Caco-2 (cell line): Measurements from ENCODE around the gene PRLHR. TPM values are rescaled to one million over a fixed set of nuclear protein-coding genes. Genes with fewer than 3 reads are reported as not detected.

Experiments used
- BruUV-seq: library from RNA; stranded (reverse); fragments of 400-500 nt; replicated peaks from 2 replicates; lab custom pipeline; 2021; lab: Mats Ljungman, UMichigan
- CTCF ChIA-PET: fragments of 300-600 bp; sonication (Branson Sonifier 250); formaldehyde crosslinking; loops from one replicate; lab custom pipeline; 2022; ENCODE audit warnings: antibody characterized with exemption; lab: Charles Lee
- POLR2A ChIA-PET: fragments of 300-600 bp; sonication (Branson Sonifier 250); formaldehyde crosslinking; loops from one replicate; lab custom pipeline; 2022; ENCODE audit warnings: antibody characterized with exemption; lab: Charles Lee
- DNase-seq, 2 experiments: peaks; one replicate each; pipeline versions ENCODE4 v3.0.0 to v3.0.0-alpha.2; 2020 to 2022
- H3K27me3 ChIP-seq: replicated peaks from 2 replicates; pipeline ENCODE4 v1.6.0; 2011; ENCODE audit warnings: low read length; ENCODE audit not compliant: control insufficient read depth, insufficient read depth
- H3K36me3 ChIP-seq: 2 replicates; pipeline ENCODE4 v1.5.1; 2011; ENCODE audit warnings: low read length; ENCODE audit not compliant: control insufficient read depth, insufficient read depth
- H3K4me1 ChIP-seq: fragments of 250-450 bp; sonication (Bioruptor Pico); 2 replicates; pipeline ENCODE4 v1.5.1; 2020; ENCODE audit warnings: mild to moderate bottlenecking
- H3K4me3 ChIP-seq: 2 replicates; pipeline ENCODE4 v1.5.1; 2011; ENCODE audit warnings: low read depth, mild to moderate bottlenecking, control low read depth, low read length
- H3K9me3 ChIP-seq: fragments of 250-450 bp; sonication (Bioruptor Pico); 2 replicates; pipeline ENCODE4 v1.5.1; 2020; ENCODE audit warnings: mild to moderate bottlenecking, moderate library complexity
- H3K27ac Mint-ChIP-seq: one replicate; pipeline ENCODE4 v1.8.0; 2022; ENCODE audit warnings: mixed read lengths; ENCODE audit not compliant: unreplicated experiment
- H3K27me3 Mint-ChIP-seq: one replicate; pipeline ENCODE4 v1.8.0; 2022; ENCODE audit warnings: mixed read lengths; ENCODE audit not compliant: insufficient read depth, unreplicated experiment
- H3K36me3 Mint-ChIP-seq: one replicate; pipeline ENCODE4 v1.8.0; 2022; ENCODE audit warnings: mild to moderate bottlenecking, mixed read lengths; ENCODE audit not compliant: insufficient read depth, unreplicated experiment
- H3K4me1 Mint-ChIP-seq: one replicate; pipeline ENCODE4 v1.8.0; 2022; ENCODE audit warnings: low read depth, mixed read lengths; ENCODE audit not compliant: unreplicated experiment
- H3K4me3 Mint-ChIP-seq: one replicate; pipeline ENCODE4 v1.8.0; 2022; ENCODE audit warnings: mild to moderate bottlenecking, moderate library complexity, mixed read lengths; ENCODE audit not compliant: unreplicated experiment
- H3K9me3 Mint-ChIP-seq: one replicate; pipeline ENCODE4 v1.8.0; 2022; ENCODE audit warnings: mixed read lengths; ENCODE audit not compliant: unreplicated experiment
- CTCF ChIP-seq, 2 experiments: fragments of 200-600 bp in 1 of 2; IDR thresholded peaks; 1 replicate in 1 of 2; 2 replicates in 1 of 2; pipeline versions ENCODE4 v1.5.1 to v1.8.0; 2011 to 2022; ENCODE audit warnings: antibody characterized with exemption in 1 of 2, control low read depth in 1 of 2, inconsistent platforms in 1 of 2, low read depth in 1 of 2, low read length in 1 of 2, mild to moderate bottlenecking in 1 of 2, moderate library complexity in 1 of 2; ENCODE audit not compliant: insufficient read depth in 1 of 2, severe bottlenecking in 1 of 2, unreplicated experiment in 1 of 2
- intact Hi-C: fragments of 100-400 bp; cut with micrococcal nuclease; formaldehyde crosslinking; loops from one replicate; pipeline ENCODE4 v1.10.0; 2022; ENCODE audit not compliant: unreplicated experiment
- total RNA-seq: library from RNA; stranded (reverse); gene quantifications from 2 replicates; pipeline ENCODE4 v1.2.3, GENCODE V29; 2022

PRLHR gene
- total RNA-seq, 1 experiment from 2014 or later, result not detected

GRCh38 chr10:118635674-118636402 is 40.4 kb upstream of the PRLHR start:
- Histone ChIP-seq H3K4me1 (no peaks in the 10 kb centered on the region), H3K36me3 (no peaks in the 10 kb centered on the region), H3K9me3 (peaks cover 5% of the 10 kb centered on the region), H3K27me3 (no peaks in the 10 kb centered on the region), H3K4me3 (no peak overlapping the region)
- no peak for DNase-seq
- Mint-ChIP-seq H3K27me3 (peaks cover 11% of the 10 kb centered on the region), H3K9me3 (no peaks in the 10 kb centered on the region), H3K27ac (no peak overlapping the region), H3K4me3 (no peak overlapping the region), H3K36me3 (no peaks in the 10 kb centered on the region), H3K4me1 (no peaks in the 10 kb centered on the region)
- TF ChIP-seq CTCF (IDR thresholded peaks at IDR 0.05; ENCODE audit: insufficient read depth in 1 of 2, low read depth in 1 of 2, low read length in 1 of 2, severe bottlenecking in 1 of 2, unreplicated experiment in 1 of 2), result no peak
- BruUV-seq, result no TSS peak
- intact Hi-C loops, result no loop called here
- CTCF ChIA-PET, result no interaction called here
- POLR2A ChIA-PET, result no interaction called here

DNA sequence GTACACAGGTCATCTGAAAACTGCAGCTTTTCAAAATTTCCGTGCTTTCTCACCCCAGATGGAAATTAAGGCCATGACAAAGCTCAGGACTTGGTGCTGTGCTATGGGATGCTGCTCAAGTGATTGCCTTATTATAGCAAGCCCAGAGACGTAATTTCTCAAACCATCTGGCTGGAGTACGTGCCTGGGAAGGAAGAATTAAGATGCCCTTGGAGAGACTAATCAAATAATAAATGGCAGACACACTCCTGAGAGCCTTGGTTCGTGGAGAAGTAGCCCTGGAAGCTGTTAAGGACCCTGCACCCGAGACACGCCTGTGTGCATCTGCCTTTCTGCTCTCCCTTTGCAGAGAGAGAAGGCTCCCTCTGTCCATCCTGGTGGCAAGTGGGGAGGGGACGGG is 38.3 kb upstream of the PRLHR start:
- POLR2A ChIA-PET, result no interaction called here
- H3K27me3 Mint-ChIP-seq, result peaks cover 13% of the 10 kb centered on the region

DNA sequence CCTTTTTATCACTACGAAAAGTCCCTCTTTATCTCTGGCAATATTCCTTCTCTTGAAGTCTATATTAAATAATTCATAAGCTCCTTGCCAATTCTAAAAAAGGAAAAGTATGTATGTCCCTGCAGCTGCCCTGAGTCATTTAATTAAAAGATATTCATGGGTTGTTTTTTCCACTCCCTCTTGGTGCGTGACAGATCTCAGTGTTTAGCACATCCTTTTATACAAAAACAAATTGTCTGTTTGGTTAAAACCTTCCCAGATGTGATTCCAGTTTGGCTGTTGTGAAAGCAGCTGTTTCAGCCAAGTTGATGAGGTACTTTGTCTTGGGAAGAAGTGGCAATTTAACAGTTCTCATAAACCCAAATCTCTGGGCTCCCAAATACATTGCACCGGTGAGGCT is 33.8 kb upstream of the PRLHR start:
- ChIA-PET CTCF (no interaction called here), POLR2A (no interaction called here)
- no peaks in the 10 kb centered on the region for H3K9me3 ChIP-seq
- no peaks in the 10 kb centered on the region for H3K27me3 ChIP-seq
- no peaks in the 10 kb centered on the region for H3K36me3 ChIP-seq
- Mint-ChIP-seq H3K9me3 (no peaks in the 10 kb centered on the region), H3K36me3 (no peaks in the 10 kb centered on the region), H3K27me3 (peaks cover 19% of the 10 kb centered on the region), H3K4me1 (no peaks in the 10 kb centered on the region), H3K4me3 (no peak overlapping the region), H3K27ac (no peak overlapping the region)
- intact Hi-C loops, result no loop called here
- no TSS peak for BruUV-seq
- no peak overlapping the region for H3K4me3 ChIP-seq
- TF ChIP-seq CTCF (IDR thresholded peaks at IDR 0.05; ENCODE audit: insufficient read depth in 1 of 2, low read depth in 1 of 2, low read length in 1 of 2, severe bottlenecking in 1 of 2, unreplicated experiment in 1 of 2), result no peak
- no peaks in the 10 kb centered on the region for H3K4me1 ChIP-seq
- no peak for DNase-seq

More for the DNA sequence above, 38.3 kb upstream of the PRLHR start:
- intact Hi-C loops, result no loop called here
- no peaks in the 10 kb centered on the region for H3K36me3 ChIP-seq
- no peaks in the 10 kb centered on the region for H3K9me3 Mint-ChIP-seq
- H3K4me3 ChIP-seq, result no peak overlapping the region
- CTCF ChIA-PET, result no interaction called here
- no peaks in the 10 kb centered on the region for H3K36me3 Mint-ChIP-seq
- no peaks in the 10 kb centered on the region for H3K27me3 ChIP-seq
- no peak for TF ChIP-seq CTCF (IDR thresholded peaks at IDR 0.05; ENCODE audit: insufficient read depth in 1 of 2, low read depth in 1 of 2, low read length in 1 of 2, severe bottlenecking in 1 of 2, unreplicated experiment in 1 of 2)
- H3K4me3 Mint-ChIP-seq, result no peak overlapping the region
- no peak overlapping the region for H3K27ac Mint-ChIP-seq
- H3K4me1 Mint-ChIP-seq, result no peaks in the 10 kb centered on the region
- BruUV-seq, result no TSS peak
- no peak for DNase-seq
- H3K4me1 ChIP-seq, result no peaks in the 10 kb centered on the region
- H3K9me3 ChIP-seq, result no peaks in the 10 kb centered on the region
